Neural cell (in vitro differentiated cells): Measurements from ENCODE around the gene C14orf132.

Source experiments
- EP300 ChIP-seq: fragments of 450-650 bp; conservative IDR thresholded peaks from 2 replicates; pipeline ENCODE4 v1.6.1; 2014; ENCODE audit warnings: antibody characterized with exemption, mild to moderate bottlenecking, moderate library complexity; ENCODE audit not compliant: poor library complexity, severe bottlenecking
- EZH2 ChIP-seq: fragments of 200-600, 300-800 bp; shearing (Covaris generic), sonication (generic); IDR thresholded peaks from 2 replicates; pipeline ENCODE4 v1.6.1; 2014; ENCODE audit warnings: antibody characterized with exemption, low read length, borderline replicate concordance, mild to moderate bottlenecking; ENCODE audit not compliant: insufficient read depth, poor library complexity, severe bottlenecking
- POLR2AphosphoS5 ChIP-seq: IDR thresholded peaks from 2 replicates; pipeline ENCODE4 v1.6.1; 2012

- no peak for TF ChIP-seq EP300
- TF ChIP-seq POLR2AphosphoS5, result no peak
- no peak for TF ChIP-seq EZH2
Measured at GRCh38 chr14:96091941-96092411, 52.8 kb downstream of the C14orf132 start.
